HG02763 (cell line): Measurements from ENCODE around the gene ADCY2.

Source experiments
- ATAC-seq: cut with Tn5 transposase; IDR thresholded peaks from one replicate; pipeline ENCODE4 v1.9.1; 2021; ENCODE audit warnings: mild to moderate bottlenecking, moderate library complexity; ENCODE audit not compliant: unreplicated experiment

The ADCY2 gene

GRCh38 chr5:7495131-7495517 lies 99.2 kb downstream of the ADCY2 start:
- no peak for ATAC-seq

GRCh38 chr5:7500256-7500655 lies 104.3 kb downstream of the ADCY2 start:
- no peak for ATAC-seq

- ATAC-seq, result no peak
These were observed 105.1 kb downstream of the ADCY2 start for GRCh38 chr5:7501061-7501460.

- ATAC-seq, result no peak
These were observed 107.6 kb downstream of the ADCY2 start for GRCh38 chr5:7503564-7503963.

GRCh38 chr5:7515284-7515914 lies 119.5 kb downstream of the ADCY2 start:
- no peak for ATAC-seq

GRCh38 chr5:7516253-7516652 lies 120.3 kb downstream of the ADCY2 start:
- ATAC-seq, result no peak

- ATAC-seq, result no peak
These were observed 121.1 kb downstream of the ADCY2 start for GRCh38 chr5:7517006-7517405.

GRCh38 chr5:7518947-7519560 lies 123.1 kb downstream of the ADCY2 start:
- no peak for ATAC-seq

- ATAC-seq, result no peak
These were observed 123.6 kb downstream of the ADCY2 start for GRCh38 chr5:7519564-7519963.

GRCh38 chr5:7529880-7530279 lies 133.9 kb downstream of the ADCY2 start:
- no peak for ATAC-seq

- no peak for ATAC-seq
These were observed 138.0 kb downstream of the ADCY2 start for GRCh38 chr5:7533941-7534340.

- no peak for ATAC-seq
These were observed 138.6 kb downstream of the ADCY2 start for GRCh38 chr5:7534505-7534904.

- ATAC-seq, result no peak
These were observed 141.6 kb downstream of the ADCY2 start for GRCh38 chr5:7537573-7537972.

- no peak for ATAC-seq
These were observed 143.6 kb downstream of the ADCY2 start for GRCh38 chr5:7539571-7539970.

- ATAC-seq, result no peak
These were observed 145.0 kb downstream of the ADCY2 start for GRCh38 chr5:7540736-7541485.

- ATAC-seq, result no peak
These were observed 146.0 kb downstream of the ADCY2 start for GRCh38 chr5:7541898-7542297.

- ATAC-seq, result no peak
These were observed 150.6 kb downstream of the ADCY2 start for GRCh38 chr5:7546555-7546954.

GRCh38 chr5:7548596-7548995 lies 152.7 kb downstream of the ADCY2 start:
- no peak for ATAC-seq

- ATAC-seq, result no peak
These were observed 169.6 kb downstream of the ADCY2 start for GRCh38 chr5:7565559-7565958.

GRCh38 chr5:7576023-7576715 lies 180.2 kb downstream of the ADCY2 start:
- ATAC-seq, result no peak

GRCh38 chr5:7577381-7577780 lies 181.4 kb downstream of the ADCY2 start:
- no peak for ATAC-seq

GRCh38 chr5:7578071-7578470 lies 182.1 kb downstream of the ADCY2 start:
- no peak for ATAC-seq
